OCI-LY1 (cell line): ENCODE data around the gene SMARCC1.

Source experiments
- EZH2 ChIP-seq: fragments of 200-600 bp; sonication (generic), shearing (Covaris generic); IDR thresholded peaks from 2 replicates; pipeline ENCODE4 v1.8.0; 2017; ENCODE audit warnings: borderline replicate concordance, mixed run types, mild to moderate bottlenecking, antibody characterized with exemption, low read length, moderate library complexity, mixed read lengths
- TF ChIP-seq, protein P1 (sequence below): fragments of 200-600 bp; sonication (generic), shearing (Covaris generic); IDR thresholded peaks from 2 replicates; pipeline ENCODE4 v1.5.1; 2017; ENCODE audit warnings: mild to moderate bottlenecking, antibody characterized with exemption, low read length, moderate library complexity, mixed read lengths

GRCh38 chr3:47782446-47783308, 984 bp upstream of the SMARCC1 start:
- TF ChIP-seq, protein P1, sequence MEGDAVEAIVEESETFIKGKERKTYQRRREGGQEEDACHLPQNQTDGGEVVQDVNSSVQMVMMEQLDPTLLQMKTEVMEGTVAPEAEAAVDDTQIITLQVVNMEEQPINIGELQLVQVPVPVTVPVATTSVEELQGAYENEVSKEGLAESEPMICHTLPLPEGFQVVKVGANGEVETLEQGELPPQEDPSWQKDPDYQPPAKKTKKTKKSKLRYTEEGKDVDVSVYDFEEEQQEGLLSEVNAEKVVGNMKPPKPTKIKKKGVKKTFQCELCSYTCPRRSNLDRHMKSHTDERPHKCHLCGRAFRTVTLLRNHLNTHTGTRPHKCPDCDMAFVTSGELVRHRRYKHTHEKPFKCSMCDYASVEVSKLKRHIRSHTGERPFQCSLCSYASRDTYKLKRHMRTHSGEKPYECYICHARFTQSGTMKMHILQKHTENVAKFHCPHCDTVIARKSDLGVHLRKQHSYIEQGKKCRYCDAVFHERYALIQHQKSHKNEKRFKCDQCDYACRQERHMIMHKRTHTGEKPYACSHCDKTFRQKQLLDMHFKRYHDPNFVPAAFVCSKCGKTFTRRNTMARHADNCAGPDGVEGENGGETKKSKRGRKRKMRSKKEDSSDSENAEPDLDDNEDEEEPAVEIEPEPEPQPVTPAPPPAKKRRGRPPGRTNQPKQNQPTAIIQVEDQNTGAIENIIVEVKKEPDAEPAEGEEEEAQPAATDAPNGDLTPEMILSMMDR, result no peak
- TF ChIP-seq EZH2, result no peak
